Activated CD4-positive, alpha-beta memory T cell treated with anti-CD3 and anti-CD28 coated beads for 36 hours (primary cell): ENCODE data around the gene SPPL3. TPM values are rescaled to one million over a fixed set of nuclear protein-coding genes. Genes with fewer than 3 reads are reported as not detected.
A peak's percentile ranks its signal among the peaks of the same experiment; 100 is the strongest.

Source experiments
- CTCF ChIA-PET: fragments of 350-600 bp; sonication (Branson Sonifier 250); formaldehyde crosslinking; loops from one replicate; lab custom pipeline; 2021; ENCODE audit warnings: antibody characterized with exemption, inconsistent platforms; lab: Charles Lee
- POLR2A ChIA-PET: fragments of 350-600 bp; sonication (Branson Sonifier 250); formaldehyde crosslinking; loops from one replicate; lab custom pipeline; 2021; ENCODE audit warnings: antibody characterized with exemption; lab: Charles Lee
- DNase-seq: peaks from one replicate; pipeline ENCODE4 v3.0.0-alpha.2; 2020
- H3K27ac Mint-ChIP-seq: one replicate; pipeline ENCODE4 v1.8.0; 2021; ENCODE audit warnings: mixed read lengths
- H3K27me3 Mint-ChIP-seq: one replicate; pipeline ENCODE4 v1.8.0; 2021; ENCODE audit warnings: mixed read lengths
- H3K36me3 Mint-ChIP-seq: one replicate; pipeline ENCODE4 v1.8.0; 2021; ENCODE audit warnings: mixed read lengths
- H3K4me1 Mint-ChIP-seq: one replicate; pipeline ENCODE4 v1.8.0; 2021; ENCODE audit warnings: low read depth, mixed read lengths
- H3K4me3 Mint-ChIP-seq: one replicate; pipeline ENCODE4 v1.8.0; 2021; ENCODE audit warnings: mild to moderate bottlenecking, mixed read lengths
- H3K9me3 Mint-ChIP-seq: one replicate; pipeline ENCODE4 v1.8.0; 2021; ENCODE audit warnings: mixed read lengths
- intact Hi-C: fragments of 100-400 bp; cut with micrococcal nuclease; formaldehyde crosslinking; loops from one replicate; pipeline ENCODE4 v1.15.1; 2023
- total RNA-seq, 2 experiments: library from RNA; stranded (reverse); gene quantifications; one replicate each; pipeline ENCODE4 v1.2.3, GENCODE V29; 2021

Gene SPPL3
- total RNA-seq, 2 experiments from 2014 or later = 24.3 to 26.7 TPM

- peaks cover 25% of the 10 kb centered on the region for H3K36me3 Mint-ChIP-seq
- POLR2A ChIA-PET = no interaction called here
- H3K4me3 Mint-ChIP-seq = no peak overlapping the region
- intact Hi-C loops = no loop called here
- H3K27me3 Mint-ChIP-seq = no peaks in the 10 kb centered on the region
- H3K27ac Mint-ChIP-seq = no peak overlapping the region
- peaks cover 11% of the 10 kb centered on the region for H3K4me1 Mint-ChIP-seq
- H3K9me3 Mint-ChIP-seq = no peaks in the 10 kb centered on the region
- no peak for DNase-seq
- CTCF ChIA-PET = no interaction called here
Observed at GRCh38 chr12:120763250-120763649, 140.9 kb downstream of the SPPL3 start.

DNA sequence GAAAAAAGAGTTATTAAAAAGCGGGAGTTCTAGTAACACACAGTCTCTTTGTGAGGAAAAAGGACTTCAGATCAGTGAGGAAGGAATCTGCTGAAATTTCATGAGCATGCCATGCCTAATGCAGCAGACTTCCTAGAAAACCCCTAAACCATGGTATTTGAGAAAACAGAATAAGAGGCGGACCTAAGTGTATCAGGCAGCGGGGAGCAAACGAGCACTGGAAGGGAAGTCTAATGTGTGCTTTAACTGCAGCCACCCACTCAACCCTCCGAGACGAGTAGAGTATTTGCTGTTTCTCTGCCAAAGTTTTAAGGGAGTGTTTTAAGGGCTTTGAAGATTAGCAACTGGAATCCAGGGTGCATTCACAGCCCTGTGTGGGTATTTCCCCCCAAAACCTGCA is 142.1 kb downstream of the SPPL3 start:
- peaks cover 11% of the 10 kb centered on the region for H3K4me1 Mint-ChIP-seq
- peaks cover 22% of the 10 kb centered on the region for H3K36me3 Mint-ChIP-seq
- CTCF ChIA-PET = no interaction called here
- no peak overlapping the region for H3K27ac Mint-ChIP-seq
- no peak overlapping the region for H3K4me3 Mint-ChIP-seq
- DNase-seq = no peak
- intact Hi-C loops = no loop called here
- no peaks in the 10 kb centered on the region for H3K9me3 Mint-ChIP-seq
- POLR2A ChIA-PET = no interaction called here
- H3K27me3 Mint-ChIP-seq = no peaks in the 10 kb centered on the region

DNA sequence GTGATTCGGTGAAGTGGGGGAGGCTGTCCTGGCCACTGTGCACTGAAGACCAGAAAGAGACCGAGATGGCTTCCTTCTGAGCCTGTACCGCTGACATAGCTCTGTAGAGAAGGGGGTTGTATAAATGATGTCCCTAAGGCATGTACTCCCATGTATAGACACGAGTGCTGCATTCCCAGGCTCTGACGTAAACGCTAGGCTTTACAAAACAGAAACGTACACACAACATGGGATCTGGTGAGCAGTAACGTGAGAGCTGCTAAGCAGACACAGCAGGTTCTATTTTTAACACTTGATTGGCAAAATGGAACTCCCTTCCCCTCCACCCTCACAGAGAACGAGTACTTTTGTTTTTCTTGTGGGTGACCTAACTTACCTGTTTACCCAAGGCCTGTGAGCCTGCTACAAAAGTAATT is 142.6 kb downstream of the SPPL3 start:
- peaks cover 11% of the 10 kb centered on the region for H3K4me1 Mint-ChIP-seq
- H3K27me3 Mint-ChIP-seq = no peaks in the 10 kb centered on the region
- no peak overlapping the region for H3K27ac Mint-ChIP-seq
- no peaks in the 10 kb centered on the region for H3K9me3 Mint-ChIP-seq
- H3K4me3 Mint-ChIP-seq = no peak overlapping the region
- ChIA-PET CTCF (no interaction called here), POLR2A (no interaction called here)
- H3K36me3 Mint-ChIP-seq = peaks cover 18% of the 10 kb centered on the region
- no peak for DNase-seq
- intact Hi-C loops = no loop called here

- Mint-ChIP-seq H3K4me3 (no peak overlapping the region), H3K27me3 (no peaks in the 10 kb centered on the region), H3K36me3 (peaks cover 18% of the 10 kb centered on the region), H3K27ac (peak overlapping the region; percentile 54), H3K4me1 (peaks cover 11% of the 10 kb centered on the region), H3K9me3 (peaks cover 1% of the 10 kb centered on the region)
- DNase-seq = peak; percentile 50
- intact Hi-C loops = no loop called here
- CTCF ChIA-PET = no interaction called here
- POLR2A ChIA-PET = no interaction called here
Observed at GRCh38 chr12:120760349-120761254, 143.6 kb downstream of the SPPL3 start.

DNA sequence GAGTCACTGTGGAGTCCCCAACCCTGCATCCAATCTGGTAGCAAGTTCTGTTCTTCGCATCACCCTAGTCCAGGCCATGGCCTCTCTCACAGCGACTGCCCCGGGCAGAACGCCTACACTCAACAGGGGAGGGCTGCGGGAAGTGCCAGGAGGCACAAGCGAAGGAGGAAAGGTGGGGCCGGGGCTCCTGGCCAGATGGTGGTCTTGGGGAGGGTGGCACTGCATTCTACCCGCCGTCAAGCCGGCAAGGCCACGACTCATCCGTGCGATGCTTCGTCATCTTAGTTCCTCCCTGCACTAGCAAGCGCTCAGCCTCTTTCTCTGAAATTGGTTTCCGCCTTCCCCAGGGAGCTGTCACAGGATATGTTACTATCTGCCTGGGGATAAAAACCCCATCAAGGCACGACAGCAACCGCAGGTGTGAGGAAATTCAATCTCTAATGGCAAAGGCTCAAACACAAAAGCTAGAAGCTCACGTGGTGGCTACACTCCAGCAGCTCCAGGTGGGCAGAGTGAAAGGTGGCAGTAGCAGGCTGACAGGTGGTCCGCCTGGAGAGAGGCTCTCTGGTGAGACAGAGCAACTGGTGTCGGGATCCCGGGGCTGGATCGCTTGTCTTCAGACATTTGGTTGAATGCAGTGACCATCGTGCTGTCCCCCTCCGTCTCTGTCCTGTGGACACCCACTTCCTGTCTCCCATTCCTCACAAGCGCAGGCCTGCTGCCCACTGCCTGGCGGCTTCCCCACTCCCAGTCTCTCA is 144.4 kb downstream of the SPPL3 start:
- intact Hi-C loops = no loop called here
- peaks cover 18% of the 10 kb centered on the region for H3K36me3 Mint-ChIP-seq
- DNase-seq = no peak
- ChIA-PET CTCF (no interaction called here), POLR2A (no interaction called here)
- peaks cover 11% of the 10 kb centered on the region for H3K4me1 Mint-ChIP-seq
- H3K9me3 Mint-ChIP-seq = peaks cover 9% of the 10 kb centered on the region
- no peak overlapping the region for H3K4me3 Mint-ChIP-seq
- peak overlapping the region; percentile 49 for H3K27ac Mint-ChIP-seq
- H3K27me3 Mint-ChIP-seq = no peaks in the 10 kb centered on the region

DNA sequence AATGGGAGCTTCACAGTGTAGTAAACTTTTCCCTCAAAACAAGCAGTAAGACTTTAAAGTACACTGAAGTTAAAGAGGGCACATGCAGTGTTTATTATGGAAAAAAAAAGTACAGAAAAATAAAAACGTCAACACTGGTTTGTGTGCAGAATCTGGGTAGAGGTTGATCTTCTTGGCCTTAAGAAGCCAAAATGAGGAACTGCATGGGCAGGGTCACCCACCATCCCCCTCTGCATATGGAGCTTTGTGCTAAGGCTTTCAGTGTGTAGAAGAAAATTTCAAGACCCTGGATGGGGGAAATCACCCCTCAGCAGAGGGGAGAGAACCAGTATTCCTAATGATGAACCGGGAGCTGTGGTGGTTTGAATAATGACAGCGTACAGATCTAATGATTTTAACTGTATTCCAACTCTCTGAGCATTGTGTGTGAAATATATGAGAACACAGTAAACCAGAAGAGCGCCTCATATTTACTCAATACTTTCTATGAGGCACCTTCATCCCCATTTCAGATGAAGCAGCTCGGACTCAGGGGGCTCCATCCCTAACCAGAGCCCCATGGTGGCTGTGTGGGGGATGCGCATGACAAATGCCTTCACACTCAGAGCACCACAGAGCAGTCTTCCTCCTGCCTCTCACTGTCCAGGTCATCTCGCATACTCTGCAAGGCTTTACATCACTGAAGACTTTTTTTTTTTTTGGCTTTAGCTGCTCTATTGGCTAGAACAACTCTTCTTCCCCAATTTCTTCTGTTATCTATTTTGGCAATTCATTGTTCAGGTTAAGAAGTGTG is 145.2 kb downstream of the SPPL3 start:
- no peak overlapping the region for H3K27ac Mint-ChIP-seq
- intact Hi-C loops = no loop called here
- no peak for DNase-seq
- H3K36me3 Mint-ChIP-seq = peaks cover 12% of the 10 kb centered on the region
- peaks cover 11% of the 10 kb centered on the region for H3K4me1 Mint-ChIP-seq
- H3K9me3 Mint-ChIP-seq = peaks cover 10% of the 10 kb centered on the region
- POLR2A ChIA-PET = no interaction called here
- no peaks in the 10 kb centered on the region for H3K27me3 Mint-ChIP-seq
- H3K4me3 Mint-ChIP-seq = no peak overlapping the region
- CTCF ChIA-PET = no interaction called here

- Mint-ChIP-seq H3K9me3 (peaks cover 10% of the 10 kb centered on the region), H3K27ac (no peak overlapping the region), H3K4me3 (no peak overlapping the region), H3K36me3 (peaks cover 12% of the 10 kb centered on the region), H3K4me1 (peaks cover 11% of the 10 kb centered on the region), H3K27me3 (no peaks in the 10 kb centered on the region)
- intact Hi-C loops = no loop called here
- CTCF ChIA-PET = interaction anchor here (1.3 kb wide), 1 partner anchor 175 kb away, joined by 4 read pairs; no protein-coding TSS in a partner anchor
- DNase-seq = no peak
- POLR2A ChIA-PET = no interaction called here
Observed at GRCh38 chr12:120757949-120758348, 146.2 kb downstream of the SPPL3 start.

- intact Hi-C loops = no loop called here
- Mint-ChIP-seq H3K27me3 (no peaks in the 10 kb centered on the region), H3K4me1 (peaks cover 11% of the 10 kb centered on the region), H3K9me3 (peaks cover 10% of the 10 kb centered on the region), H3K27ac (no peak overlapping the region), H3K4me3 (no peak overlapping the region), H3K36me3 (peaks cover 12% of the 10 kb centered on the region)
- ChIA-PET CTCF (interaction anchor here (0.8 to 1.3 kb wide), 2 partner anchors 108 to 174 kb away, joined by 3 to 4 read pairs; no protein-coding TSS in a partner anchor), POLR2A (no interaction called here)
- no peak for DNase-seq
Observed at GRCh38 chr12:120757226-120757742, 146.9 kb downstream of the SPPL3 start.

DNA sequence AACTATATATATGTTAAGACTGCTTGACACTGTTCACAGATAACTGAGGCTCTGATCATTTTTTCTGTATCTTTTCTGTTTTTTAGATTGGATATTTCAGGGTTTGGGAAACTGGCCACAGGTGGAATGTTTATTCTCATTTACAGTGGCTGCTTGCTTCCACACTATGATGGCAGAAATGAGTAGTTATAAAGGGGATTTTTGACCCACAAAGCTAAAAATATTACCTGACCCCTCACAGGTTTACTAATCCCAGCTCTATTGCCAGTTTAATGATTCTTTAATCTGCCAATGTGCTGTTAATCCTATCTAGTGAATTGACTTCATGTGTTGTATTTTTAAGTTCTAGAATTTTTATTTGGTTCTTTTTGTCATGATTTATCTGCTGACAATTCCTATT is 148.9 kb downstream of the SPPL3 start:
- Mint-ChIP-seq H3K36me3 (no peaks in the 10 kb centered on the region), H3K27me3 (no peaks in the 10 kb centered on the region), H3K4me1 (no peaks in the 10 kb centered on the region), H3K27ac (no peak overlapping the region), H3K4me3 (no peak overlapping the region), H3K9me3 (peaks cover 10% of the 10 kb centered on the region)
- POLR2A ChIA-PET = no interaction called here
- intact Hi-C loops = no loop called here
- CTCF ChIA-PET = no interaction called here
- no peak for DNase-seq

DNA sequence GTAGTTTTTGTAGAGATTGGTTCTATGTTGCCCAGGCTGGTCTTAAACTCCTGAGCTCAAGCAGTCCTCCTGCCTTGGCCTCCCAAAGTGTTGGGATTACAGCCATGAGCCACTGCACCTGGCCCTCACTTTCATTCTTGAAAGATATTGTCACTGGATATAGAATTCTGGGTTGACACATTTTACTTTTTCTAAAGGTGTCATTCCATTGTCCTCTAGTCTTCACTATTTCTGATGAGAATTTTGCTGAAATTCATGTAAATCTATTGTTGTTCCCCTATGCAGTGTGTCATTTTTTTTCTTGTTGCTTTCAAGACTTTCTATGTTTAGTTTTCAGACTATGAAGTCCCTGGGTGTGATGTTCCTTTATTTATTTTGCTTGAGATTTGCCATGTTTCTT is 149.4 kb downstream of the SPPL3 start:
- no peaks in the 10 kb centered on the region for H3K36me3 Mint-ChIP-seq
- H3K27me3 Mint-ChIP-seq = no peaks in the 10 kb centered on the region
- intact Hi-C loops = no loop called here
- H3K27ac Mint-ChIP-seq = no peak overlapping the region
- POLR2A ChIA-PET = no interaction called here
- H3K9me3 Mint-ChIP-seq = peaks cover 10% of the 10 kb centered on the region
- H3K4me3 Mint-ChIP-seq = no peak overlapping the region
- DNase-seq = no peak
- no peaks in the 10 kb centered on the region for H3K4me1 Mint-ChIP-seq
- CTCF ChIA-PET = no interaction called here

GRCh38 chr12:120751389-120751788 is 152.8 kb downstream of the SPPL3 start:
- intact Hi-C loops = no loop called here
- ChIA-PET POLR2A (no interaction called here), CTCF (interaction anchor here (0.6 to 1.9 kb wide), 3 partner anchors 15 to 192 kb away, joined by 3 to 4 read pairs (median 3); no protein-coding TSS in a partner anchor)
- Mint-ChIP-seq H3K4me1 (no peaks in the 10 kb centered on the region), H3K27me3 (no peaks in the 10 kb centered on the region), H3K27ac (no peak overlapping the region), H3K4me3 (no peak overlapping the region), H3K36me3 (no peaks in the 10 kb centered on the region), H3K9me3 (peaks cover 10% of the 10 kb centered on the region)
- DNase-seq = no peak
